Measurements from ENCODE around the gene PAQR6. TPM values are rescaled to one million over a fixed set of nuclear protein-coding genes. Genes with fewer than 3 reads are reported as not detected.

The PAQR6 gene
- total RNA-seq, 1 donor from 2014 or later: 1.0 TPM

Other genes starting within 250 kb of the PAQR6 start
- gene SSR2, start 227.1 kb downstream of the PAQR6 start, total RNA-seq: 276 TPM
- 15.7 TPM for gene UBQLN4, start 194.3 kb downstream of the PAQR6 start, total RNA-seq
- 35.0 TPM for gene LAMTOR2, start 193.3 kb downstream of the PAQR6 start, total RNA-seq
- not detected for gene RAB25, start 186.9 kb downstream of the PAQR6 start, total RNA-seq
- 6.8 TPM for gene MEX3A, start 165.6 kb downstream of the PAQR6 start, total RNA-seq
- gene LMNA, start 133.3 kb downstream of the PAQR6 start, total RNA-seq: 399 TPM
- gene SEMA4A, start 94.5 kb downstream of the PAQR6 start, total RNA-seq: 4.2 TPM
- gene SLC25A44, start 54.0 kb downstream of the PAQR6 start, total RNA-seq: 3.1 TPM
- 50.6 TPM for gene PMF1, start 35.0 kb downstream of the PAQR6 start, total RNA-seq
- gene BGLAP, start 5.9 kb downstream of the PAQR6 start, total RNA-seq: 1.0 TPM
- 25.6 TPM for gene SMG5, start 34.8 kb upstream of the PAQR6 start, total RNA-seq
- 4.2 TPM for gene TMEM79, start 36.3 kb upstream of the PAQR6 start, total RNA-seq
- gene GLMP, start 47.6 kb upstream of the PAQR6 start, total RNA-seq: 20.4 TPM
- not detected for gene VHLL, start 51.3 kb upstream of the PAQR6 start, total RNA-seq
- gene CCT3, start 90.2 kb upstream of the PAQR6 start, total RNA-seq: 293 TPM
- 2.1 TPM for gene TSACC, start 90.5 kb upstream of the PAQR6 start, total RNA-seq
- not detected for gene RHBG, start 121.2 kb upstream of the PAQR6 start, total RNA-seq